H1 (cell line): ENCODE data around the gene EMX1. TPM values are rescaled to one million over a fixed set of nuclear protein-coding genes. Genes with fewer than 3 reads are reported as not detected.

Source experiments
- CTCF ChIA-PET: fragments of 300-600 bp; sonication (Branson Sonifier 250); formaldehyde crosslinking; loops from one replicate; lab custom pipeline; 2021; ENCODE audit not compliant: partially characterized antibody; lab: Charles Lee
- POLR2A ChIA-PET: fragments of 300-600 bp; sonication (Branson Sonifier 250); formaldehyde crosslinking; loops from one replicate; lab custom pipeline; 2021; ENCODE audit warnings: inconsistent platforms; ENCODE audit not compliant: partially characterized antibody; lab: Charles Lee
- DNase-seq, 2 experiments: peaks; one replicate each; pipeline versions ENCODE4 v3.0.0 to v3.0.0-alpha.2; 2010 to 2022; ENCODE audit warnings: low spot score in 2 of 2, low read depth in 1 of 2, mixed read lengths in 1 of 2
- FAIRE-seq: peaks from 2 replicates; lab custom pipeline; 2011; peaks lifted over from hg19 to GRCh38; lab: Jason Lieb, UNC
- H2AFZ ChIP-seq: 2 replicates; pipeline ENCODE4 v1.8.1; 2012; ENCODE audit warnings: low read length, inconsistent platforms
- H2AK5ac ChIP-seq: 2 replicates; pipeline ENCODE4 v1.6.1; 2013; ENCODE audit warnings: low read depth, low read length
- H2BK120ac ChIP-seq: replicated peaks from 2 replicates; pipeline ENCODE3; 2013; ENCODE audit warnings: low read depth, low read length, inconsistent platforms
- H2BK12ac ChIP-seq: 2 replicates; pipeline ENCODE4 v1.6.1; 2013; ENCODE audit warnings: low read depth, low read length
- H2BK15ac ChIP-seq: 2 replicates; pipeline ENCODE4 v1.6.1; 2013; ENCODE audit warnings: low read length
- H2BK20ac ChIP-seq: 2 replicates; pipeline ENCODE4 v1.6.1; 2013; ENCODE audit warnings: low read length
- H2BK5ac ChIP-seq: 2 replicates; pipeline ENCODE4 v1.6.1; 2013; ENCODE audit warnings: low read depth, low read length
- H3K14ac ChIP-seq: 2 replicates; pipeline ENCODE4 v1.6.1; 2013; ENCODE audit warnings: inconsistent platforms; ENCODE audit not compliant: insufficient read length
- H3K18ac ChIP-seq: 2 replicates; pipeline ENCODE4 v1.6.1; 2013; ENCODE audit warnings: low read length; ENCODE audit errors: extremely low read depth
- H3K23ac ChIP-seq: 2 replicates; pipeline ENCODE4 v1.6.1; 2013; ENCODE audit warnings: inconsistent platforms; ENCODE audit not compliant: insufficient read length
- H3K23me2 ChIP-seq: 2 replicates; pipeline ENCODE4 v1.6.1; 2013; ENCODE audit warnings: low read depth, low read length
- H3K27ac ChIP-seq: 2 replicates; pipeline ENCODE4 v1.6.1; 2011; ENCODE audit warnings: low read depth, low read length, inconsistent platforms
- H3K27me3 ChIP-seq, 4 experiments: replicated peaks in 1 of 4; 1 replicate in 1 of 4; 2 replicates in 3 of 4; pipeline versions ENCODE4 v1.6.1 to v1.8.1; 2011 to 2013; ENCODE audit warnings: low read length in 3 of 4, mild to moderate bottlenecking in 3 of 4, inconsistent platforms in 2 of 4, mixed read lengths in 2 of 4, moderate library complexity in 1 of 4; ENCODE audit not compliant: control insufficient read depth in 3 of 4, insufficient read depth in 3 of 4; ENCODE audit errors: extremely low read depth in 1 of 4
- H3K36me3 ChIP-seq, 4 experiments: 2 replicates each; pipeline versions ENCODE4 v1.6.1 to v1.8.1; 2011 to 2013; ENCODE audit warnings: mild to moderate bottlenecking in 4 of 4, low read length in 3 of 4, moderate library complexity in 2 of 4, control low read depth in 1 of 4, inconsistent platforms in 1 of 4; ENCODE audit not compliant: insufficient read depth in 4 of 4, control insufficient read depth in 2 of 4
- H3K4ac ChIP-seq: replicated peaks from 2 replicates; pipeline ENCODE3; 2013; ENCODE audit warnings: low read length, low read depth, mixed read lengths, inconsistent platforms; ENCODE audit not compliant: insufficient read length
- H3K4me1 ChIP-seq, 4 experiments: replicated peaks in 1 of 4; 1 replicate in 1 of 4; 2 replicates in 3 of 4; pipeline versions ENCODE4 v1.6.1 to v1.8.1; 2011 to 2013; ENCODE audit warnings: low read length in 3 of 4, inconsistent platforms in 2 of 4, mixed read lengths in 1 of 4; ENCODE audit not compliant: insufficient read depth in 4 of 4, control insufficient read depth in 3 of 4
- H3K4me2 ChIP-seq, 2 experiments: 2 replicates each; pipeline versions ENCODE4 v1.6.1 to v1.8.1; 2011 to 2013; ENCODE audit warnings: low read depth in 2 of 2, low read length in 2 of 2, control low read depth in 1 of 2, inconsistent platforms in 1 of 2, mild to moderate bottlenecking in 1 of 2; ENCODE audit not compliant: insufficient read depth in 1 of 2
- H3K4me3 ChIP-seq, 4 experiments: fragments of 200-600, 300-600 bp in 1 of 4; sonication (generic), shearing (Covaris generic), sonication (Bioruptor Twin) in 1 of 4; 2 replicates each; pipeline versions ENCODE4 v1.5.1 to v1.8.1; 2011 to 2016; ENCODE audit warnings: low read length in 4 of 4, low read depth in 3 of 4, control low read depth in 2 of 4, inconsistent platforms in 2 of 4, mild to moderate bottlenecking in 2 of 4, mixed read lengths in 1 of 4, moderate library complexity in 1 of 4; ENCODE audit not compliant: insufficient read depth in 2 of 4; ENCODE audit errors: extremely low read depth in 1 of 4
- H3K56ac ChIP-seq: replicated peaks from 2 replicates; pipeline ENCODE3; 2013; ENCODE audit warnings: low read depth, mild to moderate bottlenecking, mixed read lengths, low read length, inconsistent platforms; ENCODE audit not compliant: insufficient read length
- H3K79me1 ChIP-seq: 2 replicates; pipeline ENCODE4 v1.6.1; 2013; ENCODE audit warnings: low read depth, low read length, control low read depth
- H3K79me2 ChIP-seq, 2 experiments: 2 replicates each; pipeline versions ENCODE4 v1.6.1 to v1.8.1; 2012 to 2013; ENCODE audit warnings: low read length in 2 of 2, mild to moderate bottlenecking in 2 of 2, inconsistent platforms in 1 of 2; ENCODE audit not compliant: insufficient read depth in 2 of 2, control insufficient read depth in 1 of 2
- H3K9ac ChIP-seq, 4 experiments: replicated peaks in 1 of 4; 1 replicate in 1 of 4; 2 replicates in 3 of 4; pipeline versions ENCODE4 v1.6.1 to v1.8.1; 2011 to 2013; ENCODE audit warnings: low read depth in 3 of 4, low read length in 3 of 4, control low read depth in 2 of 4, mild to moderate bottlenecking in 2 of 4, moderate library complexity in 2 of 4, inconsistent platforms in 1 of 4; ENCODE audit errors: extremely low read depth in 1 of 4
- H3K9me3 ChIP-seq, 2 experiments: 2 replicates each; pipeline versions ENCODE4 v1.6.1 to v1.8.1; 2012 to 2013; ENCODE audit warnings: mild to moderate bottlenecking in 2 of 2, moderate library complexity in 2 of 2, control low read depth in 1 of 2, inconsistent platforms in 1 of 2, low read depth in 1 of 2, low read length in 1 of 2, mixed read lengths in 1 of 2; ENCODE audit not compliant: insufficient read depth in 2 of 2
- H4K20me1 ChIP-seq, 2 experiments: replicated peaks in 1 of 2; 2 replicates each; pipeline versions ENCODE3 to v1.8.1; 2011 to 2013; ENCODE audit warnings: inconsistent platforms in 2 of 2, low read length in 2 of 2, mild to moderate bottlenecking in 1 of 2; ENCODE audit not compliant: insufficient read depth in 2 of 2, control insufficient read depth in 1 of 2
- H4K5ac ChIP-seq: 2 replicates; pipeline ENCODE4 v1.6.1; 2013; ENCODE audit warnings: low read length, low read depth, mixed read lengths, inconsistent platforms; ENCODE audit not compliant: insufficient read length
- H4K8ac ChIP-seq: 2 replicates; pipeline ENCODE4 v1.8.0; 2013; ENCODE audit warnings: mild to moderate bottlenecking, moderate library complexity, low read length, inconsistent platforms; ENCODE audit not compliant: insufficient read depth; ENCODE audit errors: extremely low read depth
- H4K91ac ChIP-seq: replicated peaks from 2 replicates; pipeline ENCODE3; 2013; ENCODE audit warnings: low read length, mixed read lengths, inconsistent platforms; ENCODE audit not compliant: insufficient read length
- TEAD4 ChIP-seq: IDR thresholded peaks from 2 replicates; pipeline ENCODE4 v1.6.1; 2012; ENCODE audit warnings: low read depth, low read length, inconsistent platforms, mixed read lengths
- WGBS, 2 experiments: shearing (Covaris generic) in 1 of 2; methylation state at CpG; one replicate each; pipeline versions ENCODE4 v1.1.6 to v1.1.7; 2013 to 2015; ENCODE audit warnings: low lambda C conversion rate in 2 of 2, mixed read lengths in 2 of 2, inconsistent platforms in 1 of 2, low coverage in 1 of 2, missing lambda C conversion rate in 1 of 2; ENCODE audit not compliant: insufficient replicate concordance in 2 of 2, insufficient coverage in 1 of 2, insufficient read length in 1 of 2; ENCODE audit errors: extremely low coverage in 1 of 2, missing lambda C conversion rate in 1 of 2; 5-methylcytosine and 5-hydroxymethylcytosine counted together
- polyA plus RNA-seq, 7 experiments: library from polyadenylated mRNA; depleted of rRNA in 3 of 7; stranded (reverse) in 5 of 7; unstranded in 2 of 7; fragments of >200 nt in 5 of 7; fragments of 200-250 nt in 2 of 7; gene quantifications; 1 replicate in 5 of 7; 2 replicates in 1 of 7; 4 replicates in 1 of 7; pipeline versions ENCODE4 v1.2.1 to v1.2.3, GENCODE V29; 2011 to 2013; ENCODE audit warnings: missing spikeins in 2 of 7, mixed read lengths in 2 of 7
- total RNA-seq: library from RNA; stranded (reverse); fragmentation: NEBNext Ultra II Directional; extraction: Animal tissue kit (Norgen Biotek cat#: 25700); gene quantifications from 2 replicates; pipeline ENCODE4 v1.2.1, GENCODE V29; 2021

Gene EMX1
- total and polyA plus RNA-seq, 2 of the 8 experiments (the other 6 are each of a cell fraction or from before 2014, with no cell fraction given), result 2.4 to 4.9 TPM

DNA sequence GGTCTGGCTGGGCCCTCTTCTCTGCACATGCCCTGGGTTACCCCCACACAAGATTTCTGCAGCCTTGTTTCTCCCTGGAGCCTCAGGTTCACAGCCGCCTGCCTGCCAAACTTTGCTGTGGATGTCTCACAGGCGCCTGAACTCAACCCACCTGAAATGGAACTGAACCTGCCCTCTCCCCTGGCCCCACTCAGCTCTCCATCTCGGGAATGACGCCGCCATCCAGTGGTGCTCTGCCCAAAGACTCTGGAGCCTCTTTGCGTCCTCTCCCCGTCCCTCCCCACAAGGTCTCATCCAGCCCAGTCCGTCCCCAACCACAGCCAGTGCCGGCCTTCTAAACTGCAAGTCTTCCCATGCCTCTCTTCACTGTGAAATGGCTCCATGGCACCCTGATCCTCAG lies 29.1 kb downstream of the EMX1 start:
- no peaks in the 10 kb centered on the region for H3K23me2 ChIP-seq
- no peak overlapping the region; the same call in 1 of the 2 replicates for H2BK20ac ChIP-seq
- H3K9ac ChIP-seq, result no peak overlapping the region
- H2AK5ac ChIP-seq, result peak overlapping the region; percentile 92; the same call in 1 of the 2 replicates
- no peaks in the 10 kb centered on the region for H3K36me3 ChIP-seq
- peak overlapping the region; percentile 29; the same call in 1 of the 2 replicates for H2BK15ac ChIP-seq
- H3K18ac ChIP-seq, result peak overlapping the region; percentile 2; the same call in 1 of the 2 replicates
- peak overlapping the region; percentile 44; the same call in 1 of the 2 replicates for H2BK5ac ChIP-seq
- H3K79me1 ChIP-seq, result no peaks in the 10 kb centered on the region
- peaks cover 0 to 11% (median 9%) of the 10 kb centered on the region in 4 experiments; a peak in 6 of 7 replicates for H3K4me1 ChIP-seq
- peak overlapping the region; percentile 86 for H4K91ac ChIP-seq
- H3K27ac ChIP-seq, result no peak overlapping the region
- ChIA-PET POLR2A (interaction anchor here (1.5 kb wide), 1 partner anchor 11 kb away, joined by 3 read pairs; no protein-coding TSS in a partner anchor), CTCF (interaction anchor here (0.5 to 25.6 kb wide), 8 partner anchors 13 to 148 kb away, joined by 3 to 490 read pairs (median 5); no protein-coding TSS in a partner anchor)
- H2AFZ ChIP-seq, result no peak overlapping the region
- H3K56ac ChIP-seq, result no peak overlapping the region
- no peak overlapping the region for H3K4me2 ChIP-seq
- 96% methylated on average over 9 of the region's 9 CpGs; no CpG with 5 or more reads in 1 of the 2 experiments for WGBS, 2 experiments
- FAIRE-seq, result no peak
- no peak overlapping the region for H4K5ac ChIP-seq
- H4K20me1 ChIP-seq, result no peaks in the 10 kb centered on the region
- H4K8ac ChIP-seq, result peak overlapping the region; percentile 28; the same call in 1 of the 2 replicates
- no peaks in the 10 kb centered on the region for H3K79me2 ChIP-seq
- H3K23ac ChIP-seq, result no peak overlapping the region
- H2BK120ac ChIP-seq, result no peak overlapping the region
- no peak for DNase-seq
- H3K27me3 ChIP-seq, result peaks cover 0 to 5% (median under 1%) of the 10 kb centered on the region in 4 experiments; a peak in 1 of 7 replicates
- H3K4ac ChIP-seq, result no peak overlapping the region
- no peaks in the 10 kb centered on the region for H3K9me3 ChIP-seq
- H2BK12ac ChIP-seq, result peak overlapping the region; percentile 75; the same call in 1 of the 2 replicates
- H3K14ac ChIP-seq, result no peak overlapping the region
- no peak overlapping the region for H3K4me3 ChIP-seq
- no peak for TF ChIP-seq TEAD4
